NCI-H774 (cell line): ENCODE measurements around the gene KCNMA1.

Experiments
- DNase-seq: peaks from one replicate; lab custom pipeline; 2025; lab: John Stamatoyannopoulos, UW

Gene KCNMA1

DNA sequence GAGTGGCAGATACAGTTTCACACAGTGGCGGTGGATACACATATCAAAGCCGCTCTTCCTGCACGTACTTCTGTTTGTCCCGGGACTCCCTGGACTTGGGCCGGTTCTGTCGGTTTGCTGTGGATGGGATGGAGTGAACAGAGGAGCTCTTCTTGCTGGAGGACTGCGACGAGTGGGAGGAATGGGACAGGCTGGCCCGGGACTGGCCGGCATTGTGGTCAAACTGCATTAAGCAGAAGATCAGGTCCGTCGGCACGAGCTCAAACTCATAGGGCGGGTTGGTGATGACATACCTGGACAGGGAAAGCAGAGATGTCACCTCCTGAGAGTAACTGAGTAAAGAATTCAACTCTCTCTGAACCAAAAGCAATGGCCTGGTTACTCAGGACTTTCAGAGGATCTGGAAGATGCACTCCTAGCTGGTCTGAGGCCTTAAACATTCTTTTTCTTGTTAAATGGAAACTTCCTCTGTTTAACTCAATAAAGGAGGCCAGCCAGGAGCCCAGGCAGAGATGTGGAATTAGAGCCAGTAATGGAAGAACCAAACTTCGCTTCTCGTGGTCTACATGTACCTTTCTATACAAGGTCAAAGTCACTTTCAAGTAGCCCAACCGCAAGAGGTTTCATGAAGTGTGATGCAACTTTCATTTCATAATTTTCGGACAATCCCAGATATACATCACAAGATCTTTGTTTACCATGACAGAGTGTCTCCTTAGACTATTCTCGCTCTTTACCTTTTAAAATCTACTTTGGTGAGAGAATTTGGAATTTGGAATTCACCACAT lies 750.2 kb downstream of the KCNMA1 start:
- no peak for DNase-seq

DNA sequence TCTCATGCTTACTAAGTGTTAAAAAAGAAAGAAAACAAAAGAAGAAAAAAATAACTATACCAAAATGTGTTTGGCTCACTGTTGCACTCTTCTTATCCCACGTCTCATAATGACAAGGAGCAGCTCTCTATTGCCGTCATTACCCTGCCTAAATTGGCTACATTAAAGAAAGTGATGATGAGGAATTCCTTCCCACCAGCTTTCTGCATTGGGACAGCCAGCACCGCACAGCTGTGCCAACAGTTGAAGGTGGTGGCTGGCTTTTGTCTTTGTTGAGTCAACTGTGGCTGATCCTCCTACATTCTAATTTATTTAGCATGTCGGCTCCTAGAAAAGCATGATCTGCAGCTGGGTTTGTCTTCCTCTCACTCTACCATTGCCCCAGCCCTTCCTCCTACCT lies 751.8 kb downstream of the KCNMA1 start:
- DNase-seq: peak; percentile 27

DNA sequence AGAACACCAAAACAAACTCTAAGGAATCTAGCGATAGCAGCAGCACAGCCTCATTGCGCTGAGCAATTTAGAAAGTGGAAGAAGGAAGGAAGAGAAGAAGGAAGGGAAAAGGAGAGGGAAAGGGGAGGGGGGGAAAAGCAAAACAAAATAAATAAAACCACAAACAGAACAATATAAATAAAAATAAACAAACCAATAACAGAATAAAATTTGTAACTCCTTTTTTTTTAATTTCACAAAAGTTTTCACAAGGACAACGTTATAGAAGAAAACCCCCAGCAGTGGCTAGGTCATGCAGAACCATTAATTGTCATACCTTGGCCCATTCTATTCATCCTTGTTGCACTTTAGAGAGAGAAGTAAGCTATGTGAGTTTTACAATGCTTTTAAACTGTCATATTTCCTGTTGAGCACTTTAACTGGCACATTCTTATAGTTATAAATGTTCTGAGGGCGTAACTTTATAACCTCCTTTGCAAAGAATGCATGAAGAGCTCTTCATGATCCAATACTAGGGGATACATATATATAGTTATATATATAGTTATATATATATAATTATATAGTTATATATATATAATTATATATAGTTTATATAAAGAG lies 752.8 kb downstream of the KCNMA1 start:
- no peak for DNase-seq

DNA sequence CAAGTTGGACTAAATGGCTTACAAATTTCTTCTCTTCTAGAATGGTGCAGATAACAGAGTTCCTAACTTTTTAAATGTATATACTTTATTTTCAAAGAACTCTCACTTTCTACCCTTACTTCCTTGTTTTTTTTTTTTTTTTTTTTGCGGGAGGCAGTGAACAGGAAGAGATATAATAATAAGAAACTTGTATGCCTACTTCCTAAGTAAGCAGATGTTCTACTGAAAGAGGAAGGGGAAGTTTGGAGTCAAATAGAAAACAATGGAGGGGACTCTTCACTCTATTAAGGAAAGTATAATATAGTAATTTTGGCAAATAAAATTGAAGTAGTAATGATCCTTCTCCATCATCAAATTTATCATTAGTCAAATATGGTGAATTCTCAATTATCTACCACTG lies 754.0 kb downstream of the KCNMA1 start:
- no peak for DNase-seq

DNA sequence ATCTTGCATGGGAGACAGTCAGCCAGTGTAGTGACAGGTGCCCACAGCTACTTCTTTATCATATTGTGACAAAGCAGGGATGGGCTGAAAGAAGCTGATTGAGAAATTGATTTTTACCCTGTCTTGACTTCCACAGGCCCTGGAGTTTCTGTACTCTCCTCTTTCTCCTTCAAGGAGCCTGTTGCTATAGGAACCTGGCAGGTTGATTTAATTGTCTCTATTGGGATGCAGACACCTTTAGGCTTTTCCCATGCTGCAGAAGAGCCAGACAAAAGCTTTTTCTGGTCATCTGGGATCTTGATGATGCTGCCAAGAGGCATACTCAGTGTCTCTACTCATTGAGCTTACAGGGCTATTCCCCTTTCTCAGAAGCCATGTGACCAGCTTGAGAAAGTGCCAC lies 754.8 kb downstream of the KCNMA1 start:
- DNase-seq: no peak

DNA sequence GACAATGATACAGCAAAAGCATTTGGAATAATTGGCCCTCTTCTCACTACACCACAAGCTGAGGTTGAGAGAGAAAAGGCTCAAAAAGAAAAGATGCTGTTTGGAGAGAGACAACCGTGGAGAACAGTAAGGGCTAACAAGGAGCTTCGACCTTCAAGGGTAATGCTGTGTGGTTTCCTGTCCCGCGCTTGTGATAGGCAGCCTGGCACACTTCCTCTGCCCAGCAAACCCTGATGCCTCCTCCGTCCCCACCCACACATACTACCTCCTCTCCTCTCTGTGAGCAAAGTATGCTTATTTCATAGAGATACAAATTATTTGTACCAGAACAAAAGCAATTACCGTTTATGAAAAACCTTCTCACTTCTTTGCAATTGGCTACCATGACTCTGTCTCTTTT lies 755.4 kb downstream of the KCNMA1 start:
- no peak for DNase-seq

DNA sequence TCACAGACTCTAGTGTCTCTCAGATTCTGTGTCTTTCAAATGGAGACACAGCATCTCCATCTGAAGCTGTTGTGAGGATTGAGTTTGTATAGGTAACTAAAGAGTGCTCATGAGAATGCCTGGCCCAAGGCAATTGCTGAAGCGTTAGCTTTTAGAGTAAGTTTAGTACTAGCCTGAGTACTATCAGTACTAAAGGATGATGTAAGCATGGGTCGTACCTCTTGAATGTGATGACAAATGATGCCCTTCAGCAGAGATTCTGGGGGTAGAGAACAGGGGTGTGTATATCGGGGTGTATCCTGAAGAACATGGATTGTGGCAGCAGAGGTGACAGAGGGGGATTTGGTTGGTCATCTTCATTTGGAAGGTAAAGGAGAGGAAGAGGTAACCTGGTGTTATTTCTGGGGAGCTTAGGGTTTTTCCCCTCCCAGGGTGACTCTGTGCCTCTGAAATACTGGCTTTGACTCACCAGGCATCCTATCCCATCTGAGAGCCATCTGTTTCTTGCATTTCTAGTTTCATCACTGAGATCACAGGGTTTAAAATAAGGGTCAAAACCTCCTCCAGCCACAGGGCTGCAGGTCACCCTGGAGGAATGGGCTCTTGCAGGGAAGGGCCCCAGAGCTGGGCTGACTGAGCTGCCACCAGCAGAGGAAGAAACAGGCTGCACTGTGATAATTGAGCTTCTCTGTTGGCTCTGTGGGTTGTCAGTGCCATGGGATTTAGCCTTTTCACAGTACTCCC lies 756.0 kb downstream of the KCNMA1 start:
- DNase-seq: no peak

DNA sequence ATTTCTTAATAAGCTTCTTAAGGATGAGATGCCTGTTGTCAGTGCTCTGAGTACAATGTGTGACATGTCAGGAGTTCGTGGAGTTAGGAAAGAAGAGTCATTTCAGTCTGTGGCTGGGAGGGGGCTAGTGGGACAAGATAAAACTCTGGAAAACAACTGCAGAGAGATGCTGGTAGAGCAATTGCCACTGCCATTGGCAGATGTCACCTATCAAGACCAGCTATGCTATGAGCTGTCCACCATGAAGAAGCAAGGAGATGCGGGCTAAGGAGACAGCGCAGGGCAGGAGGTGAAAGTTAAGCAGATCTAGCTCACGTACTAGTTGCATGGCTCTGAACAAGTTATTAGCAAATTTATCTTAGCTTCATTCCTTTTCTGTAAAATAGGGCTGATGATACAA lies 756.7 kb downstream of the KCNMA1 start:
- no peak for DNase-seq

DNA sequence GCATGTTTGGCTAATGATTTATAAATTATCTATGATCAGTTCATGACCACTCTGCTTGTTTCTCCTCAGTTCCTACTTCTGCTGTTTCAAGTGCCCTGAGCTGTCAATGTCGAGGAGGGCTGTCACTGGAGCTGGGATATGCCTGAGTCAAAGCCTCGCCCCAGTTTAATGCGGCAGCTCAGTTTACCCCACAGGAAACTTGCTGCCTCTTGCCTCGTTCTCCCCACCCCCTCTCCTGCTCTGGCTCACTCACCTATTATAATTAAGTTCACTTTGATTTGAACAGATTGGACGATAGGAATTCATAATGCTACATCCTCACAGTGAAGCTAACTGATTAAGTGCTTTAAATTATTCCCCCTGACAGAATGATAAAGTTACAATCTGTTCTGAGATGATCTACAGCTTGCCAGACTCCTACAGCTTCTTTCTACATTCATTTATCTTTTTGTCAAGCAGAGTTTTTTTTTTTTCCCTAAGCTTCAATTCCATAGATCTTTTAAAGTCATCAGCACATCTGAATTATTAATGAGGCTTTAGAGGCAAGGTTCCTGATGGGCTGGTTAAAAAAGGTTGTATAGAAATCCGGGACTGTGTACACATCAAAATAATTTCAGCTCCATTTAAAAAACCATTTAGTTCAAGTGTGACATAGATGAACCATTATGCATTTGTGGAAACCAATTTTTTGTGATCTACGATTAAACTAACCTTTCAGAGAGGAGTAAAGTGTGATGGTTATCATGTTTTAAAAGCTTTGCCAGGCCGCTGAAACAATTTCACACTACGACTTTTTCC lies 758.3 kb downstream of the KCNMA1 start:
- no peak for DNase-seq

DNA sequence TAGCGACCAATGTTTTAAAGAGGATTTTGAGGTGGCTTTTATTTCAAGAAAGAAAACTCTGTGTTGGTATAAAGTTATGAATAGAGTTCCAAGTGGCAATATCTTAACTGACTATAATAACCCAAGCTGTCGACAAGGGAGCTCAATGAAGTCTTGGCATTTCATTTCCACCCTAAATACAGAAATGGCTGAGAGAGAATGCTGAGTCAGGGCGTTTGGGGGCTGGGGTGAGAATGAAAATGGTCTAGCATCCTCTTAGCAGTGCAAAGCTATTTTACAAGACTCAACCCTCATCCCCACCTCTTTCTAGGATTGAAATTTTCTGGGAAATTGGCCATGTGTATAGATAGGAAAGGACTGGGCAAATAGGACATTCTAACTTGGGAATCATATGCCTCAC lies 759.1 kb downstream of the KCNMA1 start:
- no peak for DNase-seq

DNA sequence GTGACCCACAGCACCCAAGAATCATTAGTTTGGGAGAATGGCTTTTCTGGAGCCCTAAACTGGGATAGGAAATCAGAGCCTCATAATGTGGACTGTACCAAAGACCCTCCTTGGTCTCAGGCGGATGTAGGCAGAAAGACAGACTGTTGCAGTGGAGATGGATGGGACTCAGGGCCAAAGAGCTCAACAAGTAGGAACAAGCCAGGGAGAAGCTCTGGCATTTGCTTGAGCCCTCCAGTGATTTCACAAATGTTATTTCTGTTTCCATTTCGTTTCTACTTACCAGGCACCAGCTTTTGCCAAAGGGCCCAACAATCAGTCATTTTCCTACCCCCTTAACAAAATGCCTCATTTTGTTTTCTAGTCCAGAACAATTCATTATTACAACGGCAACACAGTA lies 762.7 kb downstream of the KCNMA1 start:
- DNase-seq: no peak

DNA sequence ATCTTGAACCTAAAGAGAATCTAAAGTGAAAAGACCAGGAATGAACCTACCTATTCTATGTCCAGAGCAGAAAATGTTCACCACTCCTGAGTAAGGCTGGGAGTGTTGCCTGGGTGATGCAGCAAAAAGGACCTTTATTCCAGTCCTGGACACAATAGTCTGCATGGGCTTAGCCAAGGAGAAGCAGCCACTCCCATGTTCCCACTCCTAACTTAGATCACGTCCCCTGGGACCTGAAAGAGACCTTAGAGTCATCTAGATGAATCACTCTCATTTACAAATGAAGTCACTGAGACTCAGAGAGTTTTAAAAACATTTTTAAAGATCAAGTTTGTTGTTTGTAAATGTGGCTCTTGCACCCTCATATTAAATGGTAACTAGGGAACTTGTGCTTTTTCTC lies 763.4 kb downstream of the KCNMA1 start:
- DNase-seq: no peak

DNA sequence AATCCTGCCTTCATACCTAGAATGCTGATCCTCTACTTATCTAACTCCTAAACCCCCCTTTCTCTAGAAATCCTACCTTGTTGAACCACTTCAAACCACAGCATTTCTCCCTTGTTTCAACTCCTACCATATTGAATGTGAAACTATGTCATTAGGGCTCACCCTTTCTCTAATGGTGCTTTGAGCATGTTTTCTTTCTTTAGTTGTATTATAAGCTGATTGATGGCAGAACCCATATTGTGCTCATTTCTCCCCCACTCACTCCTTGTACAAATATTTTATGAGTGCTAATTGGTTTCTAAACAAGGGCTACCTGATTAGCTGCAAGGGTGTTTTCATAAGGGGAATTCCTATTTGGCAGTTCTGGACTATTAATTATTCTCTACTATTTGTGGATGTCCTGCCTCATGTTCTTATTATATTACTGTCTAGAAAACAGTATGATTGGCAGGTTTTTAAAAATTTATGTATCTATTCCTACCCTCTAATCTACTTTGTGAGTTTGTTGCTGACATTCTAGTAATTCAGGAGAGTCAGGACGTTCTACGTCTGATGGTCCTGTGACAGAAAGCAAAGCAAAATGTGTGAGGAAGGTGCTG lies 765.8 kb downstream of the KCNMA1 start:
- peak; percentile 59 for DNase-seq

DNA sequence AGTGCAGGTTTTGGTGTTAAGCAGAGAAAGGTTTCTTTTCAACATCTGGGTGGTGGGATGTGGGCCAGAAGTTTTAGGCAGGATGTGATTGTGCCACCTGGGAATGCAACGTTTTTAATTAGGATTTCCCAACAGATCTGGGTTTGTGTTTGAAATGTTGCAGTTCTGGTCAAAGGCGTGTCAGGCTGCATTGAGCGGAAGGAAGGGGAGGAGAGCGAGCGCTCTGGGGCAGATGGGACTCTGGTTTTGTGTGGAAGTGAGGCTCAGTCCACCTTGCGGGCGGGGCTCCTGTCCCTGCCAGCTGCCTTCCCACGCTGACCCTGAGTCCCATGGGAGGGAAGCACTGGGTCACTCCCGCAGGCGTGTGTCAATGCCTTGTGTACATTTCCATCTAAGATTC lies 767.7 kb downstream of the KCNMA1 start:
- no peak for DNase-seq

DNA sequence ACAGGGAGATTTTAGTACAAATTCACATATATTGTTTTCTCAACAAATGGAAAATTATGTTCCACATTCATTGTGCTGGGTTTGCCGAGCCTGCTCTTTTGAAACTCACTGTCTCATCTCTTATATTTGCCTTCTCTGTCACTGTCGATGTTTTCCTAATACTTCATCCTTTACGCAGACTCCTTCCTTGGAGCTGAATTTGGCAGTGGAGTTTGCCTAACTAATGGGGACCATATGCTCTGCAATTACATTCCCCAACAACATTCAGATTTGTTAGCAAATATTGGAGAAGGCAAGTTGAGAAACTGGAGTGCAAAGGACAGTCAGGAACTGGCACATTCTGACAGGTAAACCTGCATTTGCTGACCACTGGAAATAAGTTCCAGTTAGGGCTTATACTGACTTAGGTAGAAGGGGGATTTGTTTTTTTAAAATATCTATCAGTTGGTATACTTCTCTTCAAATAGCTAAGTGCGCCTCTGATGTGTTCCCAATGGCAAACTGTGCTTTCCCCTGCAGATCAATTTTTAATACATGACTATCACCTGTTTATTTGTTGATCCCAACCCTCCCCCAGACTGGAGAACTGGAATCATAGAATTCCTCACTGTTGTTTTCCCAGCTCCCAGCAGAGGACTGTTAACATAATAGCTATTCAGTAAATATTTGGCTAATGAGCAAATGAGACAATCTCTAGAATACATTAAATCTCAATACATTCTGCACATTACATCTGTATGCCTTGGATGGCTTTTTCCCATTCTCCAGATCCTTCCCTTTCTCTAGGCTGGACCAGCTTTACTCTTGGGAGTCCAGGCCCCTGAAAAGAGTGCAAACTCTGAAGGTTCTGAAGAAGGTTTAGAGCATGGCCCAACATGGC lies 769.3 kb downstream of the KCNMA1 start:
- no peak for DNase-seq

DNA sequence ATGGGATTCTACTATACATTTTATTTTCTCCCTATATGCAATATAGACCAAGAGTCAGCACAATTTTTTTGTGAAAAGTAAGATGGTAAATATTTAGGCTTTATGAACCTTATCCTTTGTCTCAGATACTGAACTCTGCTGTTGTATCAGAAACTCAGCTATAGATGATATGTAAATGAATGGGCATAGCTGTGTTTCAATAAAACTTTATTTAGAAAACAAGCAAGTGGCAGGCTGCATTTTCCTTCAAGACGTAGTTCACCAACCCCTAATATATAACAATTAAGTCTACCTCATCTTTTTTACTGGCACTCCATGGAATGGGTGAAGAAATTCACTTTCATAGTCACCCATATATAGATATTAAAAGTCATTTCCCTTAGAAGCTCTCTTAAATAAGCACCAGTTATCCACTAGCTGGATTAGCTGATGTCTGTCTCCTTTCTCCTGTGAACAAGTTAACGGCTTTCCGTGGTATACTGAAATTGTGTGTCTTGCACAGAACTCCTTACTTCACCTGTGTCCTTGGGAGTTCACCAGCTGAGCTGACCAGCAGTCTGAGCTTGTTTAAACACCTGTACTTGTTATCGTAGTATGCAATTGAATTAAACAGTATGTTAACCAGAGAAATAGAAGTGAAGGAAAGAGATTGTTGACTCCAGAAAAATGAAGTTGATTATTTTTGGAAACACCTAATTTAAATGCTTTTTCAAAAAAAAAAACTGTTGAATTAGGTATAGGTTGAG lies 770.6 kb downstream of the KCNMA1 start:
- DNase-seq: no peak

DNA sequence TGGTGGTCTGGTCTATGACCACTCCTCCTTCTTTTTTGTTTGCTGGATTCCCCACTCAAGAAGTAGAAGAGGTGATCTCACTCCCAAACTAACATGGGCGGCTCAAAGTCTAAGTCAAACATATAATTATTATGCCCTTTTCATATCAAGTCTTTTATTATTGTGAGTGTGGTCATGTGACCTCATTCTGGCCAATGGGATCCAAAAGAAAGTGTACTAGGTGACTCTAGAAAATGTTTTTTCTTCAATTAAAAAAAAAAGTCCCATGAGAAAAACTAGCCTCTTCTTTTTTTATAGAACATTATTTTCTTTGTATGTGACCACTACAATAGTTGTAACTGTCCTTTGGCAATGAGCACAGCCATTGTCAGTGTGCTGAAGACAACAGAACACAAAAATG lies 772.7 kb downstream of the KCNMA1 start:
- DNase-seq: no peak

DNA sequence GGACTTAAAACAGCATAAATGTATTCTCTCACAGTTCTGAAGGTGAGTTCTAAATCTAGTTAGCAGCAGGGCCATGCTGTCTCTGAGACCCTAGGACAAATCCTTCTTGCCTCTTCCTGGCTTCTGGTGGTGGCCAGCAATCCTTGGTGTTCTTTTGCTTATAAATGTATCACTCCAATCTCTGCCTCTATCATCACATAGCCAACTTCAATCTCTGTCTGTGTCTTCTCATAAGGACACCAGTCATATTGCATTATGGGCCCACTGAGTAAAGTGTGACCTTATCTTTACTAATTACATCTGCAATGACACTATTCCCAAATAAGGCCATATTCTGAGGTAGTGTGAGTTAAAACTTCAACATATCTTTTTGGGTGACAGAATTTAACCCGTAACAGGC lies 778.9 kb downstream of the KCNMA1 start:
- DNase-seq: no peak

DNA sequence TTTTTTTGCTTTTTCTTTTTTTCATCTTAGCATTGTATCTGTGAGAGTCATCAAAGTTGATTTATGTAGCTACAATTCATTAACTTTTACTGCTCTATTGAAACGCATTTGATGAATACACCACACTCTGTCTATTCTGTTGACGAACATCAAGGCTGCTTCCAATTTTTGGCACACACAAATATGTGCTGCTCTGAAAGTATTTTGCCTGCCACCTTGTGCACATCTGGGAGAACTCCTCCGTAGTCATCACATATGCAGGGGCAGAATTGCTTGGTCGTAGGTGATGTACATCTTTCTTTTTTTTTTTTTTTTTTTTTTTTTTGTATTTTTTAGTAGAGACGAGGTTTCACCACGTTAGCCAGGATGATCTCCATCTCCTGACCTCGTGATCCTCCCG lies 796.8 kb downstream of the KCNMA1 start:
- DNase-seq: no peak

DNA sequence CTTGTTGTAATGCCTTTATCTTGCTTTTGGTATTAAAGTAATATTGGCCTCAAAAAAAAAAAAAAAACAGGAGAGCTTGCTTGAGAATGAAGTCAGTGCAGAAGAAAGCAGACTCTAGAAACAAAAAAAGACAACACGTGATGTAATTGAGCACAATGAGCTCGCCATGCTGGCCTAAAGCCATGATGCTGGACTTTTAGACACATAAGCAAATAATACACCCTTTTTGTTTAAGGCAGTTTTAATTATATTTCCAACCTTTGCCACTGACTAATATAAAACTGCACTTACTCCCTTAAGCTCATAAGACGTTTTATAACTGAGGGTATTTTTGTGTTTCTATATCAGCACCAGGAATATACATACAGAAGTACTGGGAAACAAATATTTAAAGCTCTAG lies 798.3 kb downstream of the KCNMA1 start:
- DNase-seq: peak; percentile 17
